GM12878 (cell line): ENCODE results near the gene SIRT3. TPM values are rescaled to one million over a fixed set of nuclear protein-coding genes. Genes with fewer than 3 reads are reported as not detected.

Source experiments
- ATAC-seq: fragments of 200-7000 bp; cut with Tn5 transposase; 3 replicates; pipeline ENCODE4 v1.9.1; 2020; ENCODE audit warnings: mild to moderate bottlenecking, moderate library complexity
- BruUV-seq: library from RNA; stranded (reverse); fragments of 400-500 nt; replicated peaks from 2 replicates; lab custom pipeline; 2021; lab: Mats Ljungman, UMichigan
- CTCF ChIA-PET: fragments of 300-600 bp; sonication (Branson Sonifier 250); formaldehyde crosslinking; extraction: SDS; loops from one replicate; lab custom pipeline; 2021; ENCODE audit warnings: inconsistent platforms; lab: Yijun Ruan, JAX
- POLR2A ChIA-PET: fragments of 350-600 bp; formaldehyde crosslinking; extraction: SDS; loops from one replicate; lab custom pipeline; 2021; ENCODE audit warnings: inconsistent platforms; lab: Charles Lee
- RAD21 ChIA-PET: fragments of 300-600 bp; sonication (Branson Sonifier 250); formaldehyde crosslinking; loops from one replicate; lab custom pipeline; 2023; ENCODE audit warnings: antibody characterized with exemption; ENCODE audit not compliant: unreplicated experiment; lab: Charles Lee
- SMC1A ChIA-PET: fragments of 300-600 bp; sonication (Branson Sonifier 250); formaldehyde crosslinking; loops from one replicate; lab custom pipeline; 2023; ENCODE audit not compliant: unreplicated experiment, uncharacterized antibody; lab: Charles Lee
- DNase-seq: peaks from one replicate; pipeline ENCODE4 v3.0.0-alpha.2; 2011; ENCODE audit warnings: low read depth, low spot score
- FAIRE-seq: peaks from 3 replicates; lab custom pipeline; 2011; peaks lifted over from hg19 to GRCh38; lab: Jason Lieb, UNC
- H2AFZ ChIP-seq: 2 replicates; pipeline ENCODE4 v1.6.0; 2011; ENCODE audit warnings: low read depth, low read length, control low read depth; ENCODE audit not compliant: control insufficient read depth
- H3K27ac ChIP-seq: 2 replicates; pipeline ENCODE4 v1.5.1; 2011; ENCODE audit warnings: control low read depth; ENCODE audit not compliant: control insufficient read depth, insufficient read depth
- H3K27me3 ChIP-seq, 2 experiments: replicated peaks in 1 of 2; 2 replicates each; pipeline versions ENCODE4 v1.6.0 to v1.6.1; 2011; ENCODE audit warnings: low read length in 1 of 2; ENCODE audit not compliant: control insufficient read depth in 2 of 2, insufficient read depth in 2 of 2
- H3K36me3 ChIP-seq, 2 experiments: 2 replicates each; pipeline ENCODE4 v1.5.1; 2011; ENCODE audit warnings: low read length in 1 of 2; ENCODE audit not compliant: control insufficient read depth in 2 of 2, insufficient read depth in 2 of 2
- H3K4me1 ChIP-seq: 2 replicates; pipeline ENCODE4 v1.6.1; 2011; ENCODE audit warnings: mild to moderate bottlenecking, low read length, moderate library complexity, mixed read lengths; ENCODE audit not compliant: control insufficient read depth, insufficient read depth
- H3K4me2 ChIP-seq: 2 replicates; pipeline ENCODE4 v1.6.0; 2011; ENCODE audit warnings: control low read depth; ENCODE audit not compliant: control insufficient read depth, insufficient read depth
- H3K4me3 ChIP-seq: fragments of 200-600 bp; sonication (generic); 2 replicates; pipeline ENCODE4 v1.5.1; 2016
- H3K79me2 ChIP-seq: 2 replicates; pipeline ENCODE4 v1.6.0; 2011; ENCODE audit warnings: low read length; ENCODE audit not compliant: control insufficient read depth, insufficient read depth
- H3K9ac ChIP-seq: 2 replicates; pipeline ENCODE4 v1.8.0; 2011; ENCODE audit warnings: low read length, control low read depth, mixed read lengths; ENCODE audit not compliant: control insufficient read depth, insufficient read depth
- H3K9me3 ChIP-seq: replicated peaks from 3 replicates; pipeline ENCODE4 v1.5.1; 2011; ENCODE audit warnings: mild to moderate bottlenecking, low read length; ENCODE audit not compliant: control insufficient read depth, insufficient read depth
- H4K20me1 ChIP-seq: 2 replicates; pipeline ENCODE4 v1.6.0; 2011; ENCODE audit not compliant: control insufficient read depth, insufficient read depth
- GABPA ChIP-seq: IDR thresholded peaks from 2 replicates; pipeline ENCODE4 v1.6.1; 2014; ENCODE audit warnings: antibody characterized with exemption, low read depth, mild to moderate bottlenecking, inconsistent platforms
- MLLT1 ChIP-seq: fragments of 450-650 bp; IDR thresholded peaks from 2 replicates; pipeline ENCODE4 v1.6.1; 2016; ENCODE audit warnings: mild to moderate bottlenecking
- PKNOX1 ChIP-seq: fragments of 450-650 bp; IDR thresholded peaks from 2 replicates; pipeline ENCODE4 v1.6.1; 2016; ENCODE audit warnings: mild to moderate bottlenecking
- RAD21 ChIP-seq: IDR thresholded peaks from 2 replicates; pipeline ENCODE4 v1.6.1; 2011; ENCODE audit warnings: mild to moderate bottlenecking, low read depth, low read length, moderate library complexity; ENCODE audit not compliant: insufficient read depth
- RAD51 ChIP-seq: fragments of 450-650 bp; IDR thresholded peaks from 2 replicates; pipeline ENCODE4 v1.6.1; 2016; ENCODE audit warnings: moderate library complexity, mild to moderate bottlenecking, inconsistent platforms
- SIN3A ChIP-seq: IDR thresholded peaks from 2 replicates; pipeline ENCODE4 v1.6.1; 2012; ENCODE audit warnings: low read depth, low read length, improper control_type of control experiment
- ZSCAN29 ChIP-seq: fragments of 450-650 bp; IDR thresholded peaks from 2 replicates; pipeline ENCODE4 v1.6.1; 2017; ENCODE audit warnings: mild to moderate bottlenecking, moderate library complexity
- WGBS: methylation state at CpG from one replicate; pipeline ENCODE4 v1.1.6; 2016; ENCODE audit warnings: low lambda C conversion rate; ENCODE audit not compliant: insufficient replicate concordance, insufficient coverage; ENCODE audit errors: missing lambda C conversion rate; 5-methylcytosine and 5-hydroxymethylcytosine counted together
- in situ Hi-C: fragments of 300-500 bp; cut with MboI; formaldehyde crosslinking; loops from 9 replicates; pipeline ENCODE4 v1.14.3; 2018; ENCODE audit warnings: mixed read lengths
- intact Hi-C: fragments of 100-400 bp; cut with micrococcal nuclease; formaldehyde crosslinking; loops from one replicate; pipeline ENCODE4 v1.14.2; 2022; ENCODE audit not compliant: unreplicated experiment
- polyA plus RNA-seq, 11 experiments: library from polyadenylated mRNA; depleted of rRNA in 4 of 11; unstranded in 6 of 11; stranded (reverse) in 5 of 11; fragments of >200 nt; fragmentation: Nextera tagmentation in 4 of 11; fragmentation: Illumina TruSeq in 1 of 11; extraction: Ambion mirVana in 4 of 11; extraction: Trizol in 1 of 11; gene quantifications; 1 replicate in 1 of 11; 2 replicates in 10 of 11; pipeline versions ENCODE4 v1.2.1 to v1.2.3, GENCODE V29; 2011 to 2016; ENCODE audit warnings: inconsistent platforms in 2 of 11, missing spikeins in 2 of 11, low read depth in 1 of 11
- total RNA-seq, 4 experiments: library from RNA; depleted of rRNA in 3 of 4; stranded (reverse); fragments of >200 nt in 3 of 4; fragmentation: Illumina TruSeq in 1 of 4; extraction: Trizol in 1 of 4; gene quantifications; 2 replicates each; pipeline versions ENCODE4 v1.2.1 to v1.2.3, GENCODE V29; 2013 to 2021

Gene SIRT3
- total and polyA plus RNA-seq, 10 of the 15 experiments (the other 5 are each of a cell fraction or from before 2014, with no cell fraction given): 0.90 to 23.2 (median 12.6) TPM

GRCh38 chr11:272195-272930, 36.2 kb upstream of the SIRT3 start (continued):
- TF ChIP-seq ZSCAN29 (no peak), RAD51 (no peak), MLLT1 (no peak), SIN3A (no peak), PKNOX1 (no peak)

- no peak overlapping the region for H2AFZ ChIP-seq
- H4K20me1 ChIP-seq: no peaks in the 10 kb centered on the region
- no TSS peak for BruUV-seq
- DNase-seq (no peak), ATAC-seq (no peak), FAIRE-seq (no peak)
- WGBS: 90% methylated on average over 8 of the region's 8 CpGs
- no peak overlapping the region for H3K4me2 ChIP-seq
- no peaks in the 10 kb centered on the region for H3K27me3 ChIP-seq
- RAD21 ChIA-PET: no interaction called here
- H3K4me1 ChIP-seq: peaks cover 14% of the 10 kb centered on the region
- H3K4me3 ChIP-seq: no peak overlapping the region
- POLR2A ChIA-PET: interaction anchor here (1.2 kb wide), 1 partner anchor 16 kb away, joined by 3 read pairs; no protein-coding TSS in a partner anchor
- in situ Hi-C loops: no loop called here
- no peaks in the 10 kb centered on the region; the same call in 2 of the 3 replicates for H3K9me3 ChIP-seq
- intact Hi-C loops: no loop called here
- no peaks in the 10 kb centered on the region for H3K36me3 ChIP-seq
- TF ChIP-seq RAD21 (no peak), GABPA (no peak)
- H3K79me2 ChIP-seq: peaks cover 7% of the 10 kb centered on the region
- H3K9ac ChIP-seq: no peak overlapping the region
- no peak overlapping the region for H3K27ac ChIP-seq
- SMC1A ChIA-PET: interaction anchor here (1.0 kb wide), 1 partner anchor 18 kb away, joined by 3 read pairs; the partner anchor contains the start of gene PGGHG
- CTCF ChIA-PET: interaction anchor here (0.6 to 1.0 kb wide), 2 partner anchors 8 to 12 kb away, joined by 3 read pairs; no protein-coding TSS in a partner anchor
These were observed 35.2 kb upstream of the SIRT3 start for GRCh38 chr11:271319-271715.
